ENCODE data around the gene PPFIBP2. TPM values are rescaled to one million over a fixed set of nuclear protein-coding genes. Genes with fewer than 3 reads are reported as not detected.

The PPFIBP2 gene
- total and polyA plus RNA-seq, 2 of the 13 experiments (the other 11 are each of a cell fraction or from before 2014, with no cell fraction given) = 15.0 to 52.5 TPM

- H3K36me3 ChIP-seq (replicated peaks in 1 of 2; ENCODE audit: control insufficient read depth in 1 of 2, insufficient read depth in 2 of 2, low read length in 2 of 2) = no peaks in the 10 kb centered on the region
- no peaks in the 10 kb centered on the region; a peak in 1 of 5 replicates for H3K27me3 ChIP-seq (ENCODE audit: control insufficient read depth in 1 of 2, insufficient read depth in 2 of 2, low read length in 2 of 2)
- TF ChIP-seq U2AF1 (optimal IDR thresholded peaks at IDR 0.05; ENCODE audit: low read depth, low read length) (no peak), ZKSCAN8 (CRISPR knock-in tag; IDR thresholded peaks at IDR 0.05; ENCODE audit: borderline replicate concordance) (no peak), ZNF235 (CRISPR knock-in tag; IDR thresholded peaks at IDR 0.05; ENCODE audit: borderline replicate concordance) (no peak), ZNF570 (CRISPR knock-in tag; IDR thresholded peaks at IDR 0.05; ENCODE audit: borderline replicate concordance) (no peak), ZNF839 (CRISPR knock-in tag; IDR thresholded peaks at IDR 0.05; ENCODE audit: borderline replicate concordance) (no peak), RXRB (CRISPR knock-in tag; IDR thresholded peaks at IDR 0.05; ENCODE audit: borderline replicate concordance) (no peak), ZNF329 (CRISPR knock-in tag; IDR thresholded peaks at IDR 0.05; ENCODE audit: low read depth) (no peak), ZFYVE20 (CRISPR knock-in tag; IDR thresholded peaks at IDR 0.05; ENCODE audit: borderline replicate concordance, low read depth) (no peak), KDM6A (CRISPR knock-in tag; IDR thresholded peaks at IDR 0.05; ENCODE audit: low read depth) (no peak), DPF2 (CRISPR knock-in tag; IDR thresholded peaks at IDR 0.05; ENCODE audit: borderline replicate concordance, low read depth) (no peak), DZIP1 (CRISPR knock-in tag; IDR thresholded peaks at IDR 0.05) (no peak), BATF2 (CRISPR knock-in tag; IDR thresholded peaks at IDR 0.05) (no peak), NFYC (CRISPR knock-in tag; IDR thresholded peaks at IDR 0.05) (no peak), MYPOP (CRISPR knock-in tag; IDR thresholded peaks at IDR 0.05) (no peak), RNF2 (conservative IDR thresholded peaks at IDR 0.05; ENCODE audit: low read depth) (no peak), ZKSCAN1 (IDR thresholded peaks at IDR 0.05; ENCODE audit: low read length) (no peak), ZNF432 (CRISPR knock-in tag; IDR thresholded peaks at IDR 0.05; ENCODE audit: borderline replicate concordance) (no peak), ZNF800 (CRISPR knock-in tag; IDR thresholded peaks at IDR 0.05) (no peak)
- no peak overlapping the region for H3K4me3 ChIP-seq (replicated peaks in 1 of 3; ENCODE audit: insufficient read depth in 1 of 3, low read depth in 2 of 3, low read length in 3 of 3)
- H3K27ac ChIP-seq (ENCODE audit: extremely low read length, insufficient read depth, low read length) = no peak overlapping the region
- DNase-seq (ENCODE audit: low spot score) = no peak
- H3K4me1 ChIP-seq (ENCODE audit: insufficient read depth, low read length) = peaks cover 12% of the 10 kb centered on the region
- no peak for FAIRE-seq
- no peak overlapping the region for H3K4me2 ChIP-seq (ENCODE audit: low read depth, low read length)
- no peak for ATAC-seq
- no peak overlapping the region for H2AFZ ChIP-seq (ENCODE audit: low read length)
- H3K9ac ChIP-seq (ENCODE audit: insufficient read depth, low read depth, low read length) = no peak overlapping the region
- in situ Hi-C loops (cut with HindIII; ENCODE audit: extremely low pct_ligation_motif_present, low pct_unique_long_range_greater_than_20kb) = no loop called here
- H3K9me3 ChIP-seq (ENCODE audit: low read length) = no peaks in the 10 kb centered on the region
- BruUV-seq (replicated peaks) = no TSS peak
- peaks cover 4% of the 10 kb centered on the region; the same call in 1 of the 2 replicates for H4K20me1 ChIP-seq (ENCODE audit: insufficient read depth, low read length)
- intact Hi-C loops (cut with micrococcal nuclease; ENCODE audit: unreplicated experiment) = no loop called here
- ChIA-PET CTCF (ENCODE audit: low intra/inter-chr PET ratio, low total read pairs) (no interaction called here), POLR2A (no interaction called here)
- WGBS (ENCODE audit: low lambda C conversion rate) = 100% methylated on average over 2 of the region's 3 CpGs
- H3K79me2 ChIP-seq (ENCODE audit: insufficient read depth, low read length) = no peaks in the 10 kb centered on the region
Measured at GRCh38 chr11:7544021-7544420, 30.2 kb downstream of the PPFIBP2 start.
